Astrocyte (in vitro differentiated cells and primary cell): Measurements from ENCODE around the gene ABCF1. TPM values are rescaled to one million over a fixed set of nuclear protein-coding genes. Genes with fewer than 3 reads are reported as not detected.

Source experiments
- DNase-seq: peaks from one replicate; pipeline ENCODE4 v3.0.0-alpha.2; 2010; ENCODE audit warnings: low read depth
- FAIRE-seq: peaks from 2 replicates; lab custom pipeline; 2011; peaks lifted over from hg19 to GRCh38; lab: Jason Lieb, UNC
- H2AFZ ChIP-seq: 2 replicates; pipeline ENCODE4 v1.6.0; 2012; ENCODE audit warnings: low read depth, low read length, inconsistent platforms
- H3K27ac ChIP-seq: 2 replicates; pipeline ENCODE4 v1.5.1; 2011; ENCODE audit warnings: low read depth, low read length, inconsistent platforms
- H3K27me3 ChIP-seq: 2 replicates; pipeline ENCODE4 v1.6.0; 2011; ENCODE audit warnings: low read length, inconsistent platforms; ENCODE audit not compliant: insufficient read depth
- H3K36me3 ChIP-seq: 2 replicates; pipeline ENCODE4 v1.5.1; 2011; ENCODE audit warnings: low read length, inconsistent platforms; ENCODE audit not compliant: insufficient read depth
- H3K4me1 ChIP-seq: 2 replicates; pipeline ENCODE4 v1.5.1; 2011; ENCODE audit warnings: low read length, inconsistent platforms; ENCODE audit not compliant: insufficient read depth
- H3K4me2 ChIP-seq: 2 replicates; pipeline ENCODE4 v1.6.0; 2012; ENCODE audit warnings: low read length, inconsistent platforms
- H3K4me3 ChIP-seq: 2 replicates; pipeline ENCODE4 v1.5.1; 2011; ENCODE audit warnings: low read depth, mild to moderate bottlenecking, low read length, inconsistent platforms; ENCODE audit not compliant: insufficient read depth
- H3K79me2 ChIP-seq: 2 replicates; pipeline ENCODE4 v1.6.0; 2012; ENCODE audit warnings: mild to moderate bottlenecking, low read length, inconsistent platforms; ENCODE audit not compliant: insufficient read depth
- H3K9ac ChIP-seq: 2 replicates; pipeline ENCODE4 v1.6.0; 2012; ENCODE audit warnings: mild to moderate bottlenecking, low read length, inconsistent platforms
- H3K9me3 ChIP-seq: 2 replicates; pipeline ENCODE4 v1.5.1; 2012; ENCODE audit warnings: low read depth, mild to moderate bottlenecking, low read length, inconsistent platforms; ENCODE audit not compliant: insufficient read depth
- H4K20me1 ChIP-seq: 2 replicates; pipeline ENCODE4 v1.6.0; 2012; ENCODE audit warnings: low read length, inconsistent platforms; ENCODE audit not compliant: insufficient read depth
- H3K27ac Mint-ChIP-seq: one replicate; pipeline ENCODE4 v1.8.0; 2021; ENCODE audit warnings: mild to moderate bottlenecking, mixed read lengths; ENCODE audit not compliant: unreplicated experiment
- H3K27me3 Mint-ChIP-seq: one replicate; pipeline ENCODE4 v1.8.0; 2021; ENCODE audit warnings: low read depth, mixed read lengths; ENCODE audit not compliant: unreplicated experiment
- H3K36me3 Mint-ChIP-seq: one replicate; pipeline ENCODE4 v1.8.0; 2021; ENCODE audit warnings: low read depth, mixed read lengths; ENCODE audit not compliant: unreplicated experiment
- H3K4me1 Mint-ChIP-seq: one replicate; pipeline ENCODE4 v1.8.0; 2021; ENCODE audit warnings: low read depth, mixed read lengths; ENCODE audit not compliant: unreplicated experiment
- H3K4me3 Mint-ChIP-seq: one replicate; pipeline ENCODE4 v1.8.0; 2021; ENCODE audit warnings: mild to moderate bottlenecking, moderate library complexity, mixed read lengths; ENCODE audit not compliant: unreplicated experiment
- H3K9me3 Mint-ChIP-seq: one replicate; pipeline ENCODE4 v1.8.0; 2021; ENCODE audit warnings: mild to moderate bottlenecking, mixed read lengths; ENCODE audit not compliant: unreplicated experiment
- CTCF ChIP-seq: IDR thresholded peaks from 2 replicates; pipeline ENCODE4 v1.5.1; 2011; ENCODE audit warnings: low read depth, mild to moderate bottlenecking, inconsistent platforms, low read length, moderate library complexity; ENCODE audit not compliant: insufficient read depth
- EZH2 ChIP-seq: IDR thresholded peaks from 2 replicates; pipeline ENCODE4 v1.6.1; 2012; ENCODE audit warnings: mild to moderate bottlenecking, low read length, inconsistent platforms; ENCODE audit not compliant: insufficient read depth
- total RNA-seq: library from RNA; stranded (reverse); gene quantifications from 2 replicates; pipeline ENCODE4 v1.2.1, GENCODE V29; 2021

Gene ABCF1
- total RNA-seq, 1 donor from 2014 or later = 60.3 TPM

GRCh38 chr6:30572148-30572547 lies 906 bp downstream of the ABCF1 start:
- no peaks in the 10 kb centered on the region for H3K27me3 ChIP-seq
- no peak overlapping the region for H3K27ac ChIP-seq
- no peak for DNase-seq
- H3K27ac Mint-ChIP-seq = peak overlapping the region; percentile 94
- peaks cover 57% of the 10 kb centered on the region for H3K79me2 ChIP-seq
- no peak overlapping the region for H2AFZ ChIP-seq
- no peak for FAIRE-seq
- H3K4me1 ChIP-seq = peaks cover 16% of the 10 kb centered on the region
- no peaks in the 10 kb centered on the region for H3K9me3 ChIP-seq
- peaks cover 48% of the 10 kb centered on the region for H4K20me1 ChIP-seq
- peak overlapping the region; percentile 99 for H3K4me2 ChIP-seq
- H3K9ac ChIP-seq = peak overlapping the region; percentile 95
- peaks cover 20% of the 10 kb centered on the region for H3K4me1 Mint-ChIP-seq
- TF ChIP-seq CTCF (no peak), EZH2 (no peak)
- H3K4me3 ChIP-seq = peak overlapping the region; percentile 91
- H3K36me3 ChIP-seq = peaks cover 3% of the 10 kb centered on the region
- no peaks in the 10 kb centered on the region for H3K36me3 Mint-ChIP-seq
- no peaks in the 10 kb centered on the region for H3K9me3 Mint-ChIP-seq
- no peaks in the 10 kb centered on the region for H3K27me3 Mint-ChIP-seq
- H3K4me3 Mint-ChIP-seq = peak overlapping the region; percentile 99

GRCh38 chr6:30573113-30573512 lies 1.9 kb downstream of the ABCF1 start:
- H3K4me1 ChIP-seq = peaks cover 16% of the 10 kb centered on the region
- FAIRE-seq (no peak), DNase-seq (no peak)
- Mint-ChIP-seq H3K9me3 (no peaks in the 10 kb centered on the region), H3K27ac (no peak overlapping the region), H3K4me3 (peak overlapping the region; percentile 23), H3K27me3 (no peaks in the 10 kb centered on the region), H3K36me3 (peaks cover 2% of the 10 kb centered on the region), H3K4me1 (peaks cover 20% of the 10 kb centered on the region)
- peaks cover 12% of the 10 kb centered on the region for H3K36me3 ChIP-seq
- no peaks in the 10 kb centered on the region for H3K9me3 ChIP-seq
- H4K20me1 ChIP-seq = peaks cover 52% of the 10 kb centered on the region
- no peak for TF ChIP-seq EZH2
- no peak for TF ChIP-seq CTCF
- H3K27me3 ChIP-seq = no peaks in the 10 kb centered on the region
- H3K4me2 ChIP-seq = peak overlapping the region; percentile 99
- H3K9ac ChIP-seq = no peak overlapping the region
- no peak overlapping the region for H3K27ac ChIP-seq
- H3K79me2 ChIP-seq = peaks cover 61% of the 10 kb centered on the region
- H2AFZ ChIP-seq = no peak overlapping the region
- H3K4me3 ChIP-seq = no peak overlapping the region

- DNase-seq (no peak), FAIRE-seq (no peak)
- Mint-ChIP-seq H3K36me3 (peaks cover 18% of the 10 kb centered on the region), H3K27me3 (no peaks in the 10 kb centered on the region), H3K4me3 (peak overlapping the region; percentile 21), H3K9me3 (no peaks in the 10 kb centered on the region), H3K4me1 (peaks cover 6% of the 10 kb centered on the region), H3K27ac (no peak overlapping the region)
- H3K4me1 ChIP-seq = no peaks in the 10 kb centered on the region
- H3K36me3 ChIP-seq = peaks cover 46% of the 10 kb centered on the region
- peaks cover 39% of the 10 kb centered on the region for H4K20me1 ChIP-seq
- H3K4me2 ChIP-seq = no peak overlapping the region
- no peak for TF ChIP-seq CTCF
- no peak for TF ChIP-seq EZH2
- H3K79me2 ChIP-seq = peaks cover 43% of the 10 kb centered on the region
- no peaks in the 10 kb centered on the region for H3K9me3 ChIP-seq
- H3K27me3 ChIP-seq = no peaks in the 10 kb centered on the region
- no peak overlapping the region for H3K27ac ChIP-seq
- no peak overlapping the region for H3K9ac ChIP-seq
- no peak overlapping the region for H2AFZ ChIP-seq
- no peak overlapping the region for H3K4me3 ChIP-seq
Measured at GRCh38 chr6:30578051-30578450, 6.8 kb downstream of the ABCF1 start.
